ENCODE measurements around the gene CLCA1. TPM values are rescaled to one million over a fixed set of nuclear protein-coding genes. Genes with fewer than 3 reads are reported as not detected.

CLCA1 gene
- total and polyA plus RNA-seq, 2 experiments from 2014 or later = not detected

DNA sequence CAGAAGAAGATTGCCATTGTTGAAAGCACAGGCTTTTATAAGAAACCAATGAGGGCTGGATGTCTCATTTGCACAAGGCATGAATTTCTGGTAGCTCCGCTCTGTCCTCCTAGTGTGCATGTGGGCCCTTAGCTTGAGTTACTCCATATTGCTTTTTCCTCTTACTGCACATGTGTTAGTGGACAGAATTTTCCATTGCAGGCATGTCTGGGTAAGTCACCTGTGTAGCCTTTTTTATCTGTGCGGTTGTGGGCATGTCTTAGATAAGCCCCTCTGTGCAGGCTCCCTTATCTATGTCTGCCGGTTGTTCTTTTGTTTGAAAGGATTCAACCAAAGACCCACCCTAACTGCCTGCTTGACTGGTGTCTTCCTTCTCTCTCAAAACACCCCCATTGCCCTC, 7.2 kb upstream of the CLCA1 start:
- H3K27ac ChIP-seq (ENCODE audit: low read depth) = no peak overlapping the region
- ATAC-seq (no peak), DNase-seq (ENCODE audit: low spot score) (no peak)
- H3K4me2 ChIP-seq = no peak overlapping the region
- TF ChIP-seq NANOG (IDR thresholded peaks at IDR 0.05; ENCODE audit: borderline replicate concordance) = no peak
- TF ChIP-seq STAT1 (IDR thresholded peaks at IDR 0.05; ENCODE audit: unreplicated experiment) = no peak
- TF ChIP-seq JUNB (IDR thresholded peaks at IDR 0.05; ENCODE audit: unreplicated experiment) = no peak
- no peak for TF ChIP-seq EZH2 (IDR thresholded peaks at IDR 0.05; ENCODE audit: low read depth, unreplicated experiment)
- TF ChIP-seq EZH2phosphoT487 (IDR thresholded peaks at IDR 0.05; ENCODE audit: unreplicated experiment) = no peak
- TF ChIP-seq ZNF331 (CRISPR knock-in tag; IDR thresholded peaks at IDR 0.05; ENCODE audit: low read depth) = no peak
- TF ChIP-seq, protein P1, sequence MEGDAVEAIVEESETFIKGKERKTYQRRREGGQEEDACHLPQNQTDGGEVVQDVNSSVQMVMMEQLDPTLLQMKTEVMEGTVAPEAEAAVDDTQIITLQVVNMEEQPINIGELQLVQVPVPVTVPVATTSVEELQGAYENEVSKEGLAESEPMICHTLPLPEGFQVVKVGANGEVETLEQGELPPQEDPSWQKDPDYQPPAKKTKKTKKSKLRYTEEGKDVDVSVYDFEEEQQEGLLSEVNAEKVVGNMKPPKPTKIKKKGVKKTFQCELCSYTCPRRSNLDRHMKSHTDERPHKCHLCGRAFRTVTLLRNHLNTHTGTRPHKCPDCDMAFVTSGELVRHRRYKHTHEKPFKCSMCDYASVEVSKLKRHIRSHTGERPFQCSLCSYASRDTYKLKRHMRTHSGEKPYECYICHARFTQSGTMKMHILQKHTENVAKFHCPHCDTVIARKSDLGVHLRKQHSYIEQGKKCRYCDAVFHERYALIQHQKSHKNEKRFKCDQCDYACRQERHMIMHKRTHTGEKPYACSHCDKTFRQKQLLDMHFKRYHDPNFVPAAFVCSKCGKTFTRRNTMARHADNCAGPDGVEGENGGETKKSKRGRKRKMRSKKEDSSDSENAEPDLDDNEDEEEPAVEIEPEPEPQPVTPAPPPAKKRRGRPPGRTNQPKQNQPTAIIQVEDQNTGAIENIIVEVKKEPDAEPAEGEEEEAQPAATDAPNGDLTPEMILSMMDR (conservative IDR thresholded peaks at IDR 0.05; ENCODE audit: low read depth in 2 of 2) = no peak
- TF ChIP-seq, protein P2, sequence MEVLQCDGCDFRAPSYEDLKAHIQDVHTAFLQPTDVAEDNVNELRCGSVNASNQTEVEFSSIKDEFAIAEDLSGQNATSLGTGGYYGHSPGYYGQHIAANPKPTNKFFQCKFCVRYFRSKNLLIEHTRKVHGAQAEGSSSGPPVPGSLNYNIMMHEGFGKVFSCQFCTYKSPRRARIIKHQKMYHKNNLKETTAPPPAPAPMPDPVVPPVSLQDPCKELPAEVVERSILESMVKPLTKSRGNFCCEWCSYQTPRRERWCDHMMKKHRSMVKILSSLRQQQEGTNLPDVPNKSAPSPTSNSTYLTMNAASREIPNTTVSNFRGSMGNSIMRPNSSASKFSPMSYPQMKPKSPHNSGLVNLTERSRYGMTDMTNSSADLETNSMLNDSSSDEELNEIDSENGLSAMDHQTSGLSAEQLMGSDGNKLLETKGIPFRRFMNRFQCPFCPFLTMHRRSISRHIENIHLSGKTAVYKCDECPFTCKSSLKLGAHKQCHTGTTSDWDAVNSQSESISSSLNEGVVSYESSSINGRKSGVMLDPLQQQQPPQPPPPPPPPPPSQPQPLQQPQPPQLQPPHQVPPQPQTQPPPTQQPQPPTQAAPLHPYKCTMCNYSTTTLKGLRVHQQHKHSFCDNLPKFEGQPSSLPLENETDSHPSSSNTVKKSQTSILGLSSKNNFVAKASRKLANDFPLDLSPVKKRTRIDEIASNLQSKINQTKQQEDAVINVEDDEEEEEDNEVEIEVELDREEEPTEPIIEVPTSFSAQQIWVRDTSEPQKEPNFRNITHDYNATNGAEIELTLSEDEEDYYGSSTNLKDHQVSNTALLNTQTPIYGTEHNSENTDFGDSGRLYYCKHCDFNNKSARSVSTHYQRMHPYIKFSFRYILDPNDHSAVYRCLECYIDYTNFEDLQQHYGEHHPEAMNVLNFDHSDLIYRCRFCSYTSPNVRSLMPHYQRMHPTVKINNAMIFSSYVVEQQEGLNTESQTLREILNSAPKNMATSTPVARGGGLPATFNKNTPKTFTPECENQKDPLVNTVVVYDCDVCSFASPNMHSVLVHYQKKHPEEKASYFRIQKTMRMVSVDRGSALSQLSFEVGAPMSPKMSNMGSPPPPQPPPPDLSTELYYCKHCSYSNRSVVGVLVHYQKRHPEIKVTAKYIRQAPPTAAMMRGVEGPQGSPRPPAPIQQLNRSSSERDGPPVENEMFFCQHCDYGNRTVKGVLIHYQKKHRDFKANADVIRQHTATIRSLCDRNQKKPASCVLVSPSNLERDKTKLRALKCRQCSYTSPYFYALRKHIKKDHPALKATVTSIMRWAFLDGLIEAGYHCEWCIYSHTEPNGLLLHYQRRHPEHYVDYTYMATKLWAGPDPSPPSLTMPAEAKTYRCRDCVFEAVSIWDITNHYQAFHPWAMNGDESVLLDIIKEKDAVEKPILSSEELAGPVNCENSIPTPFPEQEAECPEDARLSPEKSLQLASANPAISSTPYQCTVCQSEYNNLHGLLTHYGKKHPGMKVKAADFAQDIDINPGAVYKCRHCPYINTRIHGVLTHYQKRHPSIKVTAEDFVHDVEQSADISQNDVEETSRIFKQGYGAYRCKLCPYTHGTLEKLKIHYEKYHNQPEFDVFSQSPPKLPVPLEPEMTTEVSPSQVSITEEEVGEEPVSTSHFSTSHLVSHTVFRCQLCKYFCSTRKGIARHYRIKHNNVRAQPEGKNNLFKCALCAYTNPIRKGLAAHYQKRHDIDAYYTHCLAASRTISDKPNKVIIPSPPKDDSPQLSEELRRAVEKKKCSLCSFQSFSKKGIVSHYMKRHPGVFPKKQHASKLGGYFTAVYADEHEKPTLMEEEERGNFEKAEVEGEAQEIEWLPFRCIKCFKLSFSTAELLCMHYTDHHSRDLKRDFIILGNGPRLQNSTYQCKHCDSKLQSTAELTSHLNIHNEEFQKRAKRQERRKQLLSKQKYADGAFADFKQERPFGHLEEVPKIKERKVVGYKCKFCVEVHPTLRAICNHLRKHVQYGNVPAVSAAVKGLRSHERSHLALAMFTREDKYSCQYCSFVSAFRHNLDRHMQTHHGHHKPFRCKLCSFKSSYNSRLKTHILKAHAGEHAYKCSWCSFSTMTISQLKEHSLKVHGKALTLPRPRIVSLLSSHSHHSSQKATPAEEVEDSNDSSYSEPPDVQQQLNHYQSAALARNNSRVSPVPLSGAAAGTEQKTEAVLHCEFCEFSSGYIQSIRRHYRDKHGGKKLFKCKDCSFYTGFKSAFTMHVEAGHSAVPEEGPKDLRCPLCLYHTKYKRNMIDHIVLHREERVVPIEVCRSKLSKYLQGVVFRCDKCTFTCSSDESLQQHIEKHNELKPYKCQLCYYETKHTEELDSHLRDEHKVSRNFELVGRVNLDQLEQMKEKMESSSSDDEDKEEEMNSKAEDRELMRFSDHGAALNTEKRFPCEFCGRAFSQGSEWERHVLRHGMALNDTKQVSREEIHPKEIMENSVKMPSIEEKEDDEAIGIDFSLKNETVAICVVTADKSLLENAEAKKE (CRISPR knock-in tag; IDR thresholded peaks at IDR 0.05) = no peak
- TF ChIP-seq POLR2AphosphoS5 (IDR thresholded peaks at IDR 0.05; ENCODE audit: low read depth) = no peak
- TF ChIP-seq, protein P3, sequence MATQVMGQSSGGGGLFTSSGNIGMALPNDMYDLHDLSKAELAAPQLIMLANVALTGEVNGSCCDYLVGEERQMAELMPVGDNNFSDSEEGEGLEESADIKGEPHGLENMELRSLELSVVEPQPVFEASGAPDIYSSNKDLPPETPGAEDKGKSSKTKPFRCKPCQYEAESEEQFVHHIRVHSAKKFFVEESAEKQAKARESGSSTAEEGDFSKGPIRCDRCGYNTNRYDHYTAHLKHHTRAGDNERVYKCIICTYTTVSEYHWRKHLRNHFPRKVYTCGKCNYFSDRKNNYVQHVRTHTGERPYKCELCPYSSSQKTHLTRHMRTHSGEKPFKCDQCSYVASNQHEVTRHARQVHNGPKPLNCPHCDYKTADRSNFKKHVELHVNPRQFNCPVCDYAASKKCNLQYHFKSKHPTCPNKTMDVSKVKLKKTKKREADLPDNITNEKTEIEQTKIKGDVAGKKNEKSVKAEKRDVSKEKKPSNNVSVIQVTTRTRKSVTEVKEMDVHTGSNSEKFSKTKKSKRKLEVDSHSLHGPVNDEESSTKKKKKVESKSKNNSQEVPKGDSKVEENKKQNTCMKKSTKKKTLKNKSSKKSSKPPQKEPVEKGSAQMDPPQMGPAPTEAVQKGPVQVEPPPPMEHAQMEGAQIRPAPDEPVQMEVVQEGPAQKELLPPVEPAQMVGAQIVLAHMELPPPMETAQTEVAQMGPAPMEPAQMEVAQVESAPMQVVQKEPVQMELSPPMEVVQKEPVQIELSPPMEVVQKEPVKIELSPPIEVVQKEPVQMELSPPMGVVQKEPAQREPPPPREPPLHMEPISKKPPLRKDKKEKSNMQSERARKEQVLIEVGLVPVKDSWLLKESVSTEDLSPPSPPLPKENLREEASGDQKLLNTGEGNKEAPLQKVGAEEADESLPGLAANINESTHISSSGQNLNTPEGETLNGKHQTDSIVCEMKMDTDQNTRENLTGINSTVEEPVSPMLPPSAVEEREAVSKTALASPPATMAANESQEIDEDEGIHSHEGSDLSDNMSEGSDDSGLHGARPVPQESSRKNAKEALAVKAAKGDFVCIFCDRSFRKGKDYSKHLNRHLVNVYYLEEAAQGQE (IDR thresholded peaks at IDR 0.05; ENCODE audit: unreplicated experiment) = no peak
- TF ChIP-seq CREB1 (CRISPR knock-in tag; IDR thresholded peaks at IDR 0.05; ENCODE audit: low read depth) = no peak
- TF ChIP-seq, protein P4, sequence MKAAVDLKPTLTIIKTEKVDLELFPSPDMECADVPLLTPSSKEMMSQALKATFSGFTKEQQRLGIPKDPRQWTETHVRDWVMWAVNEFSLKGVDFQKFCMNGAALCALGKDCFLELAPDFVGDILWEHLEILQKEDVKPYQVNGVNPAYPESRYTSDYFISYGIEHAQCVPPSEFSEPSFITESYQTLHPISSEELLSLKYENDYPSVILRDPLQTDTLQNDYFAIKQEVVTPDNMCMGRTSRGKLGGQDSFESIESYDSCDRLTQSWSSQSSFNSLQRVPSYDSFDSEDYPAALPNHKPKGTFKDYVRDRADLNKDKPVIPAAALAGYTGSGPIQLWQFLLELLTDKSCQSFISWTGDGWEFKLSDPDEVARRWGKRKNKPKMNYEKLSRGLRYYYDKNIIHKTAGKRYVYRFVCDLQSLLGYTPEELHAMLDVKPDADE (IDR thresholded peaks at IDR 0.05) = no peak
- TF ChIP-seq ZNF114 (CRISPR knock-in tag; IDR thresholded peaks at IDR 0.05) = no peak
- Mint-ChIP-seq H3K9me3 (no peaks in the 10 kb centered on the region), H3K4me3 (no peak overlapping the region), H3K4me1 (no peaks in the 10 kb centered on the region), H3K27ac (no peak overlapping the region), H3K36me3 (ENCODE audit: low read depth) (no peaks in the 10 kb centered on the region), H3K27me3 (ENCODE audit: insufficient read depth, low read depth, poor library complexity) (no peaks in the 10 kb centered on the region)
- no peak overlapping the region for H2AFZ ChIP-seq
- no peaks in the 10 kb centered on the region for H3F3A ChIP-seq (replicated peaks; ENCODE audit: low read depth)
- no peaks in the 10 kb centered on the region for H3K79me2 ChIP-seq (replicated peaks; ENCODE audit: insufficient read depth)
- H3K4me1 ChIP-seq (ENCODE audit: insufficient read depth) = no peaks in the 10 kb centered on the region
- no peaks in the 10 kb centered on the region for H3K9me2 ChIP-seq (ENCODE audit: insufficient read depth)
- H4K20me1 ChIP-seq (replicated peaks; ENCODE audit: insufficient read depth) = no peaks in the 10 kb centered on the region
- no peak overlapping the region for H3K4me3 ChIP-seq
- no peaks in the 10 kb centered on the region for H3K27me3 ChIP-seq (ENCODE audit: insufficient read depth)
- H3K36me3 ChIP-seq (ENCODE audit: insufficient read depth) = no peaks in the 10 kb centered on the region
